ENCODE measurements around the gene B4GALT7.
A peak's percentile ranks its signal among the peaks of the same experiment; 100 is the strongest.
"Not testable (repeated sequence)": the region's sequence is repeated elsewhere in the genome, so short reads cannot be mapped to it uniquely, and the experiment has no call there.

The B4GALT7 gene

GRCh38 chr5:177599731-177600507 lies at the start of gene B4GALT7:
TSS of gene B4GALT7 (plus strand) at chr5:177600132. CDS start at chr5:177600211, 79 bp downstream.
- DNase-seq = peak; percentile 48

GRCh38 chr5:177552839-177553455 lies 47.0 kb upstream of the B4GALT7 start:
- DNase-seq = no peak

DNA sequence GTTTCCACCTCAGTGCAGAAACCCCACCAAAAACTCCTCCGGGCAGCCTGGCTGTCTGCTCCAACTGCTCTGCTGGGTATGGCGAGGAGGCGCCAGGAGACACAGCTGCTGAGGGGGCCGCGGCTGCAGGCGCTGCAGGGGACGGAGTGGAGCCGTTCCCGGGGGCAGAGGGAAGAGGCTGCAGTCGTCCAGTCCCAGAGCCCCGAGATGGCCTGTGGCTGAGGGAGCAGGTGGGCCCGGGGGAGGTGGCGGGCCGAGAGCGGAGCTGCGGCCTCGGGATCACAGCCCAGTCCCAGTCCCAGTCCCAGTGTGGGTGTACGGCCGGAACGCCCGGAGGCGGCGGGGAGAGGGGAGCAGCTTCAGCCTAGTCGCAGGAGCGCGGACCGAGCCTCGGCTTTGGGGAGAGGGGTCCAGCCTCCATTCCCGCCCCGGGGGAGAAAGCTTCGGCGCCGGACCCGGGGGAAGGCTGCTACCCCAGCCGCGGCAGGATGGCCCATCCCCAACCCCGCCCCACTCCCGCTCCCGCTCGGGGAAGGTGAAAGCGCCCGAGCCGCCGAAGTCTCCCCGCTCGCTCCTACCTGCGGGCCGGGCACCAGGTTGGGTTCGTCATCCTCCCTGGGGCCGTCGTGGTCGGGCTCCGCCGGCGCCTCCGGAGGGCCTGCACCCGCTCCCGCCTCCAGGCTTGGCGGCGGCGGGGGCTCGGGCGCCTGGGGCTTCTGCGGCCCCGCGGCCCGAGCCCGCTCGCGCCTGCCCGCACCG lies 46.1 kb upstream of the B4GALT7 start:
- DNase-seq = no peak

DNA sequence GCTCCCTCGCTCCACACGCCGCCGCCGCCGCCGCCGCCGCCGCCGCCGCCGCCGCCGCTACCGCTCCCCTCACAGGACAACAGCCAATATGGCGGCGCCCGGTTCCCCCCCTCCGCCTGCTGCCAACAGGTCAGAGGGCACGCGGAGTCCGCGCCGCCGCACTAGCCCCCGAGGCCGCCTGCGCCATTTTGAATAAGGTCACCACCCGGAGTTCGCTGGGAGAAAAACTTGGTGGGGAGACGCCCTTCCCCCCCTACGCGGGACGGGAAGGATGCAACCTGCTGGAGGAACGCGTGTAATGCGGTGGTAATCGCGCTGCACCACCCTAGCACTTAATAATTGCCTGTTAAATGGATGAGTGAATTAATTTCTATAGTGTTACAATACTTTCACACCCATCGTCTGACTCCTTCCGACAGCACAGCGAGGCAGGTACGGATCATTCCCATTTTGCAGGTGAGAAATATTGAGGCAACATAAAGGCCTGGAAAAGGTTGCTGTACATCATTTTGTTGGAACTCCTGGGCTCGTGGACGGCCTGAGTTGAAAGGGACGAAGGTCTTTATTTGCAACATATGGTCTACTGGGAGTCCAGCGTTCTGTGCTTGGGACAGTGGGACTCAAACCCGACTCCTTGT lies 45.3 kb upstream of the B4GALT7 start, which contains the start of gene FAM193B:
Gene FAM193B (minus strand): TSS at position 90 of the 638 bp plus-strand sequence. CDS start 105 bp downstream, outside the sequence.
- DNase-seq = peak; percentile 83

- no peak for DNase-seq
These were observed 44.7 kb upstream of the B4GALT7 start for GRCh38 chr5:177555228-177555627.

DNA sequence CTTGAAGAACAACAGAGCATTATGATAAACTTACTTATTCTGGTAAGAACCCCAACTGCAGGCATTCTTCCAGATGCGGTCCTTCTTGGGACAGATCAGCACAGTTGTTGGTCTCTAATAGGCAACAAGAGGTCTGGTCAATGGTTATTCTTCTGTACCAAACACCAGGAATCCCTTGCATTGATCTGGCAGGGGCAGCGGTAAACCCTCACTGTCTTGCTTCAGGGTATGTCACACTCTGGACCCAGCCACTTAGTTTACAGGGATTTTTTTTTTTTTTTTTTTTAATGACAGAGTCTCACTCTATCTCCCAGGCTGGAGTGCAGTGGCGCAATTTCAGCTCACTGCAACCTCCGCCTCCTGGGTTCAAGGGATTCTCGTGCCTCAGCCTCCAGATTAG lies 44.3 kb upstream of the B4GALT7 start:
- DNase-seq = no peak

DNA sequence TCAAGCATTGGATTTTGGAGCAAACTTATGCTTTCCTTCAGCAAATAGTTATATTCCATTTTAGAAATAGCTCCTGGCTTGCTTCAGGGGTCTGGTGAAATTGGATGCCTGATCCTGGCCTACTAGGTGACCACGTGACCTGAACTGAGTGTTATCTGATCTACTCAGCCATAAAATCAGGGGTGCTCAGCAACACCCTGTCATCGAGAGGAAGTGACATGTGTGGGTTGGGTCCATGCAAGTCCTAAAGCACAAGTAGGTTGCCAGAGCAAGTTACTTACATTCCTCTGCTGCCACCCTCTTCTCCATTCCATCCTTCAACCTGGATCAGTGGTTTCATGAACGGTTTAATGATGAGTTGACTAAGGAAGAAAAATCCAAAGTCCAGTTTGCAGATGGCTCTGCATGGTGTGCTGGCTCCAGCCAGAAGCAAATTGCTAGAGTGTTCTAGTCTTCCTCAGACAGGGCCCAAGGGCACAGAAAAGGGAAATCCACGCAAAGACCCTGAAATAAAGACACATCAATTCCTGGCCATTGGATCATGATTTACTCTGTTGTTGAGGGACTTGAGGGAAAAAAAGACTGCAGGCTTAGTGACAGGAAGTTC lies 42.8 kb upstream of the B4GALT7 start:
- no peak for DNase-seq

DNA sequence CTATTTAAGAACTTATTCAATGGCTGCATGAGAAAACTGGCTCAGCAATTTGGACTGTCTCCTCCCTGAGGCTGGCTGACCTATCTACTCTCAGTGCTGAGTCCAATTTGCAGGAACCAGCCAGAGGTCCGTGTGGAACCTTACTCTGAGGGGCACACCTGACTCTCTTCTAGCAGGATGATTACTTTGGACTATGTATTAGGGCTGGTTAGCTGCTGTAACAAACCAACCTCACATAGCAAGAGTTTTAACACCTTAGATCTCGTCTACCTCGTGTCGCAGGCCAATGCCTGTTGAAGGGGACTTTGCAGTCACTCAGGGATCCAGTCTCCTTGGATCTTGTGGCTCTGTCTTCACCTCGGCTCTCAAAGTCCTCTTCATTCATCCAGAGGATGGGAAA lies 42.1 kb upstream of the B4GALT7 start:
- DNase-seq = no peak

DNA sequence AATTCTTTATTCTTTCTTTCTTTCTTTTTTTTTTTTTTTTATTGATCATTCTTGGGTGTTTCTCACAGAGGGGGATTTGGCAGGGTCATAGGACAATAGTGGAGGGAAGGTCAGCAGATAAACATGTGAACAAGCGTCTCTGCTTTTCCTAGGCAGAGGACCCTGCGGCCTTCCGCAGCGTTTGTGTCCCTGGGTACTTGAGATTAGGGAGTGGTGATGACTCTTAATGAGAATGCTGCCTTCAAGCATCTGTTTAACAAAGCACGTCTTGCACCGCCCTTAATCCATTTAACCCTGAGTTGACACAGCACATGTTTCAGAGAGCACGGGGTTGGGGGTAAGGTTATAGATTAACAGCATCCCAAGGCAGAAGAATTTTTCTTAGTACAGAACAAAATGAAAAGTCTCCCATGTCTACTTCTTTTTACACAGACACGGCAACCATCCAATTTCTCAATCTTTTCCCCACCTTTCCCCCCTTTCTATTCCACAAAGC lies 40.4 kb upstream of the B4GALT7 start:
- not testable (repeated sequence) for DNase-seq

- DNase-seq = no peak
These were observed 34.9 kb upstream of the B4GALT7 start for GRCh38 chr5:177565046-177565445.

DNA sequence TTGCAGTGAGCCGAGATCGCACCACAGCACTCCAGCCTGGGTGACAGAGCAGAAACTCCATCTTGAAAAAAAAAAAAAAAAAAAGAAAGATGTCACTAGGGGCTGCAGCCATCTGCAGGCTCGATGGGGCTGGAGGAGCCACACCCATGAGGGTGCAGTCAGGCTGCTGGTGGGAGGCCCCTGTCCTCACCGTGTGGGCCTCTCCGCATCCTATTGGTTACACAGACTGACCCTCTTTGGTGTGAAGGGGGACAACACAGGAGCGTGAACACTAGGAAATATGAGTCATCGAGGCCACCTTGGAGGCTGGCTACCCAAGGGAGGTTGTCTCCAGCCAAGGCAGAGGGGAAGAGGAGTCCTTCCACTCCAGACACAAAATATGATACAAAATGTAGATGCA lies 31.6 kb upstream of the B4GALT7 start:
- DNase-seq = no peak

DNA sequence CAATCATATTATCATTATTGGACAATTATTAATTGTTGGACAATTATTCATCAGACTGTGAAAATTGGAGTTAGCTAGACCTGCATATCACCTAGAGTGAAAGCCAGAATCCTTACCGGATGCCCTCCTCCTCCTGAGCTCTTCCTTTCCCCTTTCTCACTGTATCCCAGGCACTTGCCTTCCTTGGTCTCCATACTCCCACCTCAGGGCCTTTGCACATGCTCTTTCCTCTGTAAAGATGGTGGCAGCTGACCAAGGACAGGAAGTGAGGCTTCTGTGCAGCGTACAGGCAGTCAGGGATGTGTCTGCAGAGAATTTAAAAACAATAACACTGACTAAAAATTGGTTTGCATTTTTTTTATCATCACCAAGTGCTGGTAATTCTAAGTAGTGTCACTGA lies 30.0 kb upstream of the B4GALT7 start:
- DNase-seq = no peak

- no peak for DNase-seq
These were observed 24.4 kb upstream of the B4GALT7 start for GRCh38 chr5:177575488-177575887.

DNA sequence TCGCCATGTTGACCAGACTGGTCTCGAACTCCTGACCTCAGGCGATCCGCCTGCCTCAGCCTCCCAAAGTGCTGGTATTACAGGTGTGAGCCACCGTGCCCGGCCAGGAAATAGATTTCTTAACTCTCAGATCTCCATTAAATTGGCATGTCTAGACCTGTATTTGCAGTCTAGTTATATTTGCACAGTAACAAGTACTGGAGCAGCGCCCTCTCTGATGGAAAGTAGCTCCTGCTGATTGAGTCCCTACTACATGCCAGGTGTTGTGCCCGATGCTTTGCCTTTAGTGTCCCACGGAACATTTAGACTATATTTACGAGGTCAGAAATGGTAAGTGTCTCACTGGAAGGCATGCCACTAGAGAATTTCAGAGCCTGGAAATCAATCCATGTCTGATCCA lies 23.8 kb upstream of the B4GALT7 start:
- DNase-seq = no peak

GRCh38 chr5:177578316-177578715 lies 21.6 kb upstream of the B4GALT7 start:
- DNase-seq = no peak

DNA sequence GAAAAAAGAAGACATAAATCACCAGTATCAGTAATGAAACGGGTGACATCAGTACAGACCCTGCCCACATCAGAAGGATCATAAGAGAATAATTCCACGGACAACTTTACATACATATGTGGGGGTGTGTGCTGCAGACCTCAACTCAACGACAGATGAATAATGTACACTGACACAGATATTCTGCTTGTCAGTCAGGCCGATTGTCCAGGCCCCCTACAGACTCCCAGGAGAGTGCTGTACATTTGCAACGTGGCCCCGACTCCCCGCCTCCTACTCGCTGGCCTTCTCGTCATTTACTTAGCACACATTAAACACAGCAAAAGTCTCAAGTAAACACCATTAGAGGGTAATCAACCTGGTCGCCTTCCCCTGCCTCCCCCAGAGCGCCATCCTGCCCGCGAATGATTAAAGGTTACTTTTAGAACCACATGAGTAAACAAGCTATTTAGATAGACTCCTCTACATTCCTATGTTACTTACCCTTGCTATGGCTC lies 11.5 kb upstream of the B4GALT7 start:
- DNase-seq = no peak

DNA sequence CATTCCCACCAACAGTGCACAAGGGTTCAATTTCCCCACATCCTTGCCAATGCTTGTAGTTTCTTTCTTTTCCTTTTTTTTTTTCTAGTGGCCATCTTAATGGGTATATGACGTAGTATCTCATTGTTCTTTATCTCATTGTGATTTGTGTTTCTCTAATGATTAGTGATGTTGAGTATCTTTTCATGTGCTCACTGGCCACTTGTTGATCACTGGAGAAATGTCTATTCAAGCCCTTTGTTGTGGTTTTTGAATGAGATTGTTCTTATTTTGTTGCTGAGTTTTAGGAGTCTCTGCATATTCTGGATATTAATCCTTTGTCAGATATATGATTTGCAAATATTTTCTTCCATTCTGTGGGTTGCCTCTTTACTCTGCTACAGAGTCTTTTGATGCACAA lies 9.5 kb upstream of the B4GALT7 start:
- DNase-seq = no peak

DNA sequence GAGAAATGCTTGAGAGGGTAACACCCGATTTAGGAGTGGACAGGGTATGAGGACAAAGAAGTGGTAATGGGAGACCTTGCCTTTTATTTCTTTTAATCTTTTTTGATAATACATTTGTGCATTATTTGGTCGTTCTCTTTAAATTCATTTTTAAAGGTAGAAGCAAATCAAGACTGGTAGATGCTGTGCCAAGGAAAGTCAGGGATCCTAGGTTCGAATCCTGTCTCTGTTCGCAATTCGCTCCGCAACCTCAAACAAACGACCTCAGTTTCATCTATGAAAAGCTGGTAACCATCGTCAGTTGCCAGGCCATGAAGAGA lies 8.3 kb upstream of the B4GALT7 start:
- DNase-seq = no peak

- peak; percentile 53 for DNase-seq
These were observed 7.7 kb upstream of the B4GALT7 start, which contains the start of gene TMED9 for GRCh38 chr5:177592010-177592834. TSS of gene TMED9 (plus strand) at chr5:177592203. CDS start at chr5:177592215, 12 bp downstream.

DNA sequence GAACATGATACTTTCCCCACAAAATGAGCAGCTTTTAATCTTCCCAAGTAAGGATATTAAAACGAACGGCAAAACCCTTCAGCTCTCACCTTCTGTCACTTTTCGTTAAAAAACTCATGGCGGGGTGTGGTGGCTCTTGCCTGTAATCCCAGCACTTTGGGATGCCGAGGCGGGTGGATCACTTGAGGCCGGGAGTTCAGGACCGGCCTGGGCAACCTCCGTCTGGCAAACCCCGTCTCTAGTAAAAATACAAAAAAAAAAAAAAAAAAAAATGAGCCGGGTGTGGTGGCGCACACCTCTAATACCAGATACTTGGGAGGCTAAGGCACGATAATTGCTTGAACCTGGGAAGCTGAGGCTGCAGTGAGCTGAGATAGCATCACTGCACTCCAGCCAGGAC lies 7.0 kb upstream of the B4GALT7 start:
- DNase-seq = no peak

- no peak for DNase-seq
These were observed 6.4 kb upstream of the B4GALT7 start for GRCh38 chr5:177593511-177593910.

DNA sequence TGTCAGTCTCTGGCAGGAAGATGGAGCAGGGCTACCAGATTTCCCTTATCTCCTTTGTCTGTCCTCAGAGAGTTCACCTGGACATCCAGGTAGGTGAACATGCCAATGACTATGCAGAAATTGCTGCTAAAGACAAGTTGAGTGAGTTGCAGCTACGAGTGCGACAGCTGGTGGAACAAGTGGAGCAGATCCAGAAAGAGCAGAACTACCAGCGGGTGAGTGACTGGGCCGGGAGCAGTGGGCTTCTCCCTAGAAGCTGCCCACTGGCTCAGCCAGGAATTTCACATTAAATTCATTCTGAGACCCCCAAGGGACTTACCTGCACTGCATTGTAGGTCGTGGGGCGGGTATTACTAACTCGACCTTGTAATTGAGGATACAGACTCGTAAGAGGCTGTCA lies 5.9 kb upstream of the B4GALT7 start:
- DNase-seq = no peak

Measured in NCI-H1048 (cell line).